Endothelial cell of umbilical vein (primary cell): ENCODE results near the gene SEMA3E. TPM values are rescaled to one million over a fixed set of nuclear protein-coding genes. Genes with fewer than 3 reads are reported as not detected.

Source experiments
- BruUV-seq: library from RNA; stranded (reverse); fragments of 400-500 nt; replicated peaks from 2 replicates; lab custom pipeline; 2021; lab: Mats Ljungman, UMichigan
- CTCF ChIA-PET: fragments of 300-600, 350-600 bp; sonication (Branson Sonifier 250); formaldehyde crosslinking; loops from one replicate; lab custom pipeline; 2021; ENCODE audit warnings: antibody characterized with exemption, inconsistent platforms; lab: Charles Lee
- POLR2A ChIA-PET: fragments of 300-600, 350-600 bp; sonication (Branson Sonifier 250); formaldehyde crosslinking; loops from one replicate; lab custom pipeline; 2021; ENCODE audit warnings: antibody characterized with exemption, inconsistent platforms; lab: Charles Lee
- DNase-seq: peaks from one replicate; pipeline ENCODE4 v3.0.0-alpha.2; 2011; ENCODE audit warnings: low read depth, low spot score
- FAIRE-seq: peaks from 2 replicates; lab custom pipeline; 2011; peaks lifted over from hg19 to GRCh38; lab: Jason Lieb, UNC
- H2AFZ ChIP-seq: 2 replicates; pipeline ENCODE4 v1.6.0; 2012; ENCODE audit warnings: low read depth, low read length, control low read depth, inconsistent platforms
- H3K27ac ChIP-seq: 2 replicates; pipeline ENCODE4 v1.5.1; 2011; ENCODE audit warnings: low read depth, mild to moderate bottlenecking, control low read depth, low read length, moderate library complexity; ENCODE audit not compliant: insufficient read depth
- H3K27me3 ChIP-seq, 2 experiments: 2 replicates each; pipeline versions ENCODE4 v1.6.0 to v1.6.1; 2011; ENCODE audit warnings: low read length in 2 of 2, mixed read lengths in 1 of 2; ENCODE audit not compliant: control insufficient read depth in 2 of 2, insufficient read depth in 2 of 2
- H3K36me3 ChIP-seq, 2 experiments: 2 replicates in 1 of 2; 3 replicates in 1 of 2; pipeline ENCODE4 v1.5.1; 2011; ENCODE audit warnings: low read length in 2 of 2, mild to moderate bottlenecking in 1 of 2, moderate library complexity in 1 of 2; ENCODE audit not compliant: control insufficient read depth in 2 of 2, insufficient read depth in 2 of 2; ENCODE audit errors: extremely low read depth in 1 of 2
- H3K4me1 ChIP-seq: 3 replicates; pipeline ENCODE4 v1.5.1; 2011; ENCODE audit warnings: mild to moderate bottlenecking, low read length; ENCODE audit not compliant: control insufficient read depth, insufficient read depth; ENCODE audit errors: extremely low read depth
- H3K4me2 ChIP-seq: 2 replicates; pipeline ENCODE4 v1.6.1; 2011; ENCODE audit warnings: low read length, control low read depth, mixed read lengths; ENCODE audit not compliant: insufficient read depth
- H3K4me3 ChIP-seq, 3 experiments: fragments of 200-600 bp in 1 of 3; sonication (generic), shearing (Covaris generic) in 1 of 3; replicated peaks in 1 of 3; 2 replicates each; pipeline ENCODE4 v1.5.1; 2011 to 2016; ENCODE audit warnings: control low read depth in 3 of 3, low read length in 3 of 3, mild to moderate bottlenecking in 2 of 3, inconsistent platforms in 1 of 3, low read depth in 1 of 3, moderate library complexity in 1 of 3; ENCODE audit not compliant: insufficient read depth in 1 of 3
- H3K79me2 ChIP-seq: 2 replicates; pipeline ENCODE4 v1.6.0; 2012; ENCODE audit warnings: low read length, inconsistent platforms; ENCODE audit not compliant: control insufficient read depth, insufficient read depth
- H3K9ac ChIP-seq: replicated peaks from 2 replicates; pipeline ENCODE3; 2011; ENCODE audit warnings: low read length, control low read depth; ENCODE audit not compliant: insufficient read depth; ENCODE audit errors: extremely low read depth
- H3K9me1 ChIP-seq: replicated peaks from 3 replicates; pipeline ENCODE4 v1.6.0; 2011; ENCODE audit warnings: mild to moderate bottlenecking, low read length; ENCODE audit not compliant: control insufficient read depth, insufficient read depth; ENCODE audit errors: extremely low read depth
- H3K9me3 ChIP-seq: replicated peaks from 2 replicates; pipeline ENCODE4 v1.5.1; 2012; ENCODE audit warnings: low read length, inconsistent platforms; ENCODE audit not compliant: control insufficient read depth, insufficient read depth
- H4K20me1 ChIP-seq: replicated peaks from 2 replicates; pipeline ENCODE3; 2011; ENCODE audit warnings: mild to moderate bottlenecking, low read length; ENCODE audit not compliant: control insufficient read depth, insufficient read depth; ENCODE audit errors: extremely low read depth
- EZH2 ChIP-seq: IDR thresholded peaks from 2 replicates; pipeline ENCODE4 v1.6.1; 2012; ENCODE audit warnings: borderline replicate concordance, low read depth, mild to moderate bottlenecking, moderate library complexity, low read length, inconsistent platforms; ENCODE audit not compliant: severe bottlenecking
- FOS ChIP-seq: IDR thresholded peaks from 2 replicates; pipeline ENCODE4 v1.6.1; 2011; ENCODE audit warnings: mild to moderate bottlenecking, low read length, moderate library complexity, borderline replicate concordance; ENCODE audit not compliant: insufficient read depth
- GATA2 ChIP-seq: IDR thresholded peaks from 2 replicates; pipeline ENCODE4 v1.7.0; 2011; ENCODE audit warnings: low read depth, mild to moderate bottlenecking, moderate library complexity, mixed read lengths, low read length; ENCODE audit not compliant: insufficient read length, insufficient read depth
- JUN ChIP-seq: IDR thresholded peaks from 2 replicates; pipeline ENCODE4 v1.6.1; 2011; ENCODE audit warnings: borderline replicate concordance, low read depth; ENCODE audit not compliant: insufficient read length, insufficient read depth
- MYC ChIP-seq: IDR thresholded peaks from one replicate; pipeline ENCODE4 v1.6.1; 2011; ENCODE audit warnings: mild to moderate bottlenecking, low read depth, low read length
- POLR2A ChIP-seq: IDR thresholded peaks from 2 replicates; pipeline ENCODE4 v1.6.1; 2012; ENCODE audit warnings: low read depth, mild to moderate bottlenecking, control low read depth, low read length
- POLR2AphosphoS5 ChIP-seq: IDR thresholded peaks from 2 replicates; pipeline ENCODE4 v1.6.1; 2012; ENCODE audit warnings: low read depth, mild to moderate bottlenecking, control low read depth, low read length, moderate library complexity; ENCODE audit not compliant: insufficient read depth
- dilution Hi-C: fragments of 300-500 bp; cut with MboI; formaldehyde crosslinking; loops from one replicate; pipeline ENCODE4 v1.15.0; 2019; ENCODE audit warnings: low sequenced_read_pairs; ENCODE audit not compliant: extremely low pct_ligation_motif_present
- intact Hi-C: fragments of 100-400 bp; cut with micrococcal nuclease; formaldehyde crosslinking; loops from one replicate; pipeline ENCODE4 v1.10.0; 2022
- polyA plus RNA-seq, 4 experiments: library from polyadenylated mRNA; depleted of rRNA in 3 of 4; stranded (reverse) in 3 of 4; unstranded in 1 of 4; fragments of >200 nt; gene quantifications; 2 replicates each; pipeline versions ENCODE4 v1.2.1 to v1.2.3, GENCODE V29; 2011 to 2012; ENCODE audit warnings: missing spikeins in 1 of 4
- total RNA-seq: library from RNA; stranded (reverse); gene quantifications from 2 replicates; pipeline ENCODE4 v1.2.3, GENCODE V29; 2021
- TF ChIP-seq, protein P1 (sequence below), 2 donors: IDR thresholded peaks; 1 replicate in 1 of 2; 2 replicates in 1 of 2; pipeline ENCODE4 v1.5.1; 2011; ENCODE audit warnings: low read length in 2 of 2, mild to moderate bottlenecking in 2 of 2, moderate library complexity in 2 of 2, control low read depth in 1 of 2, inconsistent platforms in 1 of 2, low read depth in 1 of 2; ENCODE audit not compliant: insufficient read depth in 1 of 2; ENCODE audit errors: extremely low read depth in 1 of 2
- TF ChIP-seq, protein P2 (sequence below): IDR thresholded peaks from 2 replicates; pipeline ENCODE4 v1.6.1; 2011; ENCODE audit not compliant: insufficient read depth, insufficient read length

Gene SEMA3E
- total and polyA plus RNA-seq, 2 donors (not counting 3 experiments of a cell fraction or from before 2014, with no cell fraction given) = not detected

DNA sequence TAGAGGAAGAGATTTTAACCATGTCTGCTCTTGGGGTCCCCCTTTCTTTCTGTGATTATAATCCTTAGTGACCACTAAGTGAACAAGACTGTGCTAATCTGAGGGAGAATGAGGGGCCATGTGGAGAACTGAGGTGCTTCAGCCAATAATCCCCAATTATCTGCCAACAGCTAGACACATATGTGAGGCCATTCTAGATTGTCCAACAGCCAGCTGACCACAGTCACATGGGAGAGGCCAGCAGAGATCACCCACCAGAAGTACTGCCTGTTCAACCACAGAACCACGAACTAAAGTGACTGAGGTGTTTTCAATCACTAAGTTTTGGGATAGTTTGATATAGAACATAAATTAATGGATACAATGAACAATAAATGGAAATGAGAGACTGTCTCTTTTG is 74.3 kb downstream of the SEMA3E start:
- H3K27me3 ChIP-seq = no peaks in the 10 kb centered on the region
- no TSS peak for BruUV-seq
- H3K36me3 ChIP-seq = no peaks in the 10 kb centered on the region
- intact Hi-C loops (no loop called here), dilution Hi-C loops (no loop called here)
- FAIRE-seq (no peak), DNase-seq (no peak)
- no peak overlapping the region for H3K27ac ChIP-seq
- H3K4me2 ChIP-seq = no peak overlapping the region
- peaks cover 2% of the 10 kb centered on the region for H3K4me1 ChIP-seq
- no peak overlapping the region for H3K9ac ChIP-seq
- no peak overlapping the region for H2AFZ ChIP-seq
- POLR2A ChIA-PET = no interaction called here
- no peaks in the 10 kb centered on the region for H4K20me1 ChIP-seq
- no peaks in the 10 kb centered on the region for H3K9me1 ChIP-seq
- no peaks in the 10 kb centered on the region for H3K9me3 ChIP-seq
- TF ChIP-seq FOS = no peak
- no peak for TF ChIP-seq EZH2
- no peak for TF ChIP-seq POLR2A
- no peak for TF ChIP-seq MYC
- TF ChIP-seq, protein P1, sequence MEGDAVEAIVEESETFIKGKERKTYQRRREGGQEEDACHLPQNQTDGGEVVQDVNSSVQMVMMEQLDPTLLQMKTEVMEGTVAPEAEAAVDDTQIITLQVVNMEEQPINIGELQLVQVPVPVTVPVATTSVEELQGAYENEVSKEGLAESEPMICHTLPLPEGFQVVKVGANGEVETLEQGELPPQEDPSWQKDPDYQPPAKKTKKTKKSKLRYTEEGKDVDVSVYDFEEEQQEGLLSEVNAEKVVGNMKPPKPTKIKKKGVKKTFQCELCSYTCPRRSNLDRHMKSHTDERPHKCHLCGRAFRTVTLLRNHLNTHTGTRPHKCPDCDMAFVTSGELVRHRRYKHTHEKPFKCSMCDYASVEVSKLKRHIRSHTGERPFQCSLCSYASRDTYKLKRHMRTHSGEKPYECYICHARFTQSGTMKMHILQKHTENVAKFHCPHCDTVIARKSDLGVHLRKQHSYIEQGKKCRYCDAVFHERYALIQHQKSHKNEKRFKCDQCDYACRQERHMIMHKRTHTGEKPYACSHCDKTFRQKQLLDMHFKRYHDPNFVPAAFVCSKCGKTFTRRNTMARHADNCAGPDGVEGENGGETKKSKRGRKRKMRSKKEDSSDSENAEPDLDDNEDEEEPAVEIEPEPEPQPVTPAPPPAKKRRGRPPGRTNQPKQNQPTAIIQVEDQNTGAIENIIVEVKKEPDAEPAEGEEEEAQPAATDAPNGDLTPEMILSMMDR (IDR thresholded peaks at IDR 0.05; ENCODE audit: extremely low read depth in 1 of 2, insufficient read depth in 1 of 2, low read depth in 1 of 2, low read length in 2 of 2) = no peak
- TF ChIP-seq JUN = no peak
- TF ChIP-seq, protein P2, sequence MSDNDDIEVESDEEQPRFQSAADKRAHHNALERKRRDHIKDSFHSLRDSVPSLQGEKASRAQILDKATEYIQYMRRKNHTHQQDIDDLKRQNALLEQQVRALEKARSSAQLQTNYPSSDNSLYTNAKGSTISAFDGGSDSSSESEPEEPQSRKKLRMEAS = no peak
- TF ChIP-seq POLR2AphosphoS5 = no peak
- TF ChIP-seq GATA2 = no peak
- H3K4me3 ChIP-seq = no peak overlapping the region
- CTCF ChIA-PET = no interaction called here
- no peaks in the 10 kb centered on the region for H3K79me2 ChIP-seq
